T-helper 17 cell (primary cell): ENCODE data around the gene C13orf46. TPM values are rescaled to one million over a fixed set of nuclear protein-coding genes. Genes with fewer than 3 reads are reported as not detected.
A peak's percentile ranks its signal among the peaks of the same experiment; 100 is the strongest.

Experiments used
- ATAC-seq: fragments of 150-1000 bp; cut with Tn5 transposase; 2 replicates; pipeline ENCODE4 v1.10.0; 2021; ENCODE audit warnings: mild to moderate bottlenecking, moderate library complexity
- DNase-seq, 3 donors: peaks; one replicate each; pipeline versions ENCODE4 v3.0.0 to v3.0.0-alpha.2; 2020 to 2021
- H3K9me3 ChIP-seq: one replicate; pipeline ENCODE4 v1.7.0; 2013; ENCODE audit warnings: low read length, mild to moderate bottlenecking; ENCODE audit not compliant: control insufficient read depth, poor library complexity, severe bottlenecking
- H3K27ac Mint-ChIP-seq: one replicate; pipeline ENCODE4 v1.8.0; 2022; ENCODE audit warnings: mild to moderate bottlenecking, moderate library complexity, mixed read lengths
- H3K27me3 Mint-ChIP-seq: one replicate; pipeline ENCODE4 v1.8.0; 2022; ENCODE audit warnings: mixed read lengths
- H3K36me3 Mint-ChIP-seq: one replicate; pipeline ENCODE4 v1.8.0; 2022; ENCODE audit warnings: low read depth, mixed read lengths
- H3K4me1 Mint-ChIP-seq: one replicate; pipeline ENCODE4 v1.8.0; 2022; ENCODE audit warnings: mild to moderate bottlenecking, mixed read lengths
- H3K4me3 Mint-ChIP-seq: one replicate; pipeline ENCODE4 v1.8.0; 2022; ENCODE audit warnings: mild to moderate bottlenecking, moderate library complexity, mixed read lengths
- total RNA-seq, 4 donors: library from RNA in 2 of 4; stranded (reverse) in 2 of 4; gene quantifications; one replicate each; pipeline ENCODE4 v1.2.3 and lab custom pipeline; 2022 to 2026

C13orf46 gene
- total RNA-seq, 2 donors from 2014 or later: 18.6 to 22.6 TPM

DNA sequence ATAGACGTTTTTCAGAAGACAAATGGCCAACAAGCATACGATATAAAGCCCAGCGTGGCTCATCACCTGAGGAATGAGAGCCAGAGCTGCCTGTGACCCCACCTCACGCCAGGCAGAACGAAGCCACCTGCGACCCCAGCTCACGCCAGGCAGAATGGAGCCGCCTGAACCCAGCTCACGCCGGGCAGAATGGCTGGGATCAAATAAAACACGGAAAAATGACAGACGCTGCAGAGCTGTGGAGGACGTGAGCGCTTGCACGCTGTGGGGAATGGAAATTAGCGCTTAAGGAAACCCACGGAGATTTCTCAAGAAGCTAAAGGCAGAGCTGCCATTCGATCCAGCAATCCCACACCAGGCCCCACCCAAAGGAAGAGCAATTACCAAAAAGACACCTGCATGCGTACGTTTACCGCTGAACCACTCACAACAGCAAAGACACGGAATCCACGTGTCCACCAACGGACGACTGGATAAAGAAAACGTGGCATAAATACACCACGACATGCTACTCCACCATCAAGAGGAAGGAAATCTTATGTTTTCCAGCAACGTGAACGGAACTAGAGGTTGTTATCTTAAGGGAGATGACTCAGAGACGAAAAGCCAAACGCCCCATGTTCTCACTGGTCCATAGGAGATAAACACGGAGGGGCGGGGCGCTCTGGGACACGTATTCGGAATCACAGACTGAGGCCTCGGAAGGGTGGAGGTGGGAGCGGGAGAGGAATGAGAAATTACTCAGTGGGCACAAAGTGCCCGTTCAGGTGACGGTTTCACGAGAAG lies 30.7 kb upstream of the C13orf46 start:
- Mint-ChIP-seq H3K27me3 (no peaks in the 10 kb centered on the region), H3K4me3 (no peak overlapping the region), H3K4me1 (peaks cover 8% of the 10 kb centered on the region), H3K36me3 (no peaks in the 10 kb centered on the region), H3K27ac (peak overlapping the region; percentile 57)
- no peak for ATAC-seq
- no peaks in the 10 kb centered on the region for H3K9me3 ChIP-seq
- DNase-seq: no peak

DNA sequence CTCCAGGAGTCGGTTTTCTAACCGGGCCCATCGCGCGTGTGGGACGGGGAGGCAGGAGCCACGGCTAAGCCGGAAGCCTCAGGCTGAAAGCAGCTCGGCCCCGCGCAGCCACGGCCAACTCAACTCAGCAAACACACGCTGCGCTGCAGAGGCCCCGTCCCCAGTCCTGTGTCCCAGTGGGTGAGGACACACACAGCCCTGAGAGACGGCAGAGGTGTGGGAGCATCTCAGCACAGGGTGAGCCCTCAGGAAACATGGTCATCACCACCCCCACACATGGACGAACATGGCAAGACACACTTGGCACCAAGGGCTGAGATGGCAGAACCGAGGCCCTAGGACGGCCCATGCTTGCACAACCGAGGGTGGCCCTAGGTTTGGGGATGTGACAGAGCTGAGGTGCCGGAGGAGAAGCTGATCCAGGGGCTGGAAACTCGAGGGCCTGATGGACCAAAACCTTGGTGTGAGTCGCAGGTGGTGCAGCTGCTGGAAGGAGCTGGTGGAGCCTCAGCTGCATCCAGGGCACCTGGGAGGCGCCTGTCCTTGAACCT lies 29.0 kb upstream of the C13orf46 start:
- Mint-ChIP-seq H3K4me3 (no peak overlapping the region), H3K27me3 (no peaks in the 10 kb centered on the region), H3K36me3 (peaks cover 4% of the 10 kb centered on the region), H3K27ac (no peak overlapping the region), H3K4me1 (peaks cover 15% of the 10 kb centered on the region)
- no peak for ATAC-seq
- no peak for DNase-seq
- no peaks in the 10 kb centered on the region for H3K9me3 ChIP-seq

DNA sequence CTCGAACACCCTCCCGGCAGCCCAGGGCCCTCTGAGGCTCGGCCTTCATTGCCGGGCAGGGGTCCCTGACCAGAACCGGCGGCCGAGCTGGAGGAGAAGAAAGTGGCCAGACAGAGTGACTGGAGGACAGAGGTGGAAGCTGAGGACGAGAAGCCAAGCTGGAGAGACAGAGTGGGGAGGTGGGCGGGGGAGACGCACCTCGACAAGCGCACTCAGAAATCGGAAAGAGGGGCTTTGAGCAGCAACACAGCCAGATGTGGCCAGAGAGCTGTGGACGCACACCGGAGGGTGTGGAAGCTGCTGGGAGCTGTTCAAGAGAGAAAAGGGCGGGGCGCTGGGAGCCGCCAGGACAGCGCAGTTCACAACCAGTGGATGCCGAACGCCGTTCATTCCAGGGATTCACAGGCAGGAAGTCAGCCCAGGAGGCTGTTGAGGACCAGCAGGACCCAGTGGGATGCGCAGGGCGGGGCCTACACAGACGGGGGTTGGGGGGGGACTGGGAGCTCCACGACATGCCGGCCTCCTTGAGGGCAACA lies 28.2 kb upstream of the C13orf46 start:
- Mint-ChIP-seq H3K4me3 (no peak overlapping the region), H3K4me1 (peaks cover 17% of the 10 kb centered on the region), H3K27ac (no peak overlapping the region), H3K27me3 (no peaks in the 10 kb centered on the region), H3K36me3 (peaks cover 8% of the 10 kb centered on the region)
- ATAC-seq: no peak
- no peaks in the 10 kb centered on the region for H3K9me3 ChIP-seq
- DNase-seq: no peak

DNA sequence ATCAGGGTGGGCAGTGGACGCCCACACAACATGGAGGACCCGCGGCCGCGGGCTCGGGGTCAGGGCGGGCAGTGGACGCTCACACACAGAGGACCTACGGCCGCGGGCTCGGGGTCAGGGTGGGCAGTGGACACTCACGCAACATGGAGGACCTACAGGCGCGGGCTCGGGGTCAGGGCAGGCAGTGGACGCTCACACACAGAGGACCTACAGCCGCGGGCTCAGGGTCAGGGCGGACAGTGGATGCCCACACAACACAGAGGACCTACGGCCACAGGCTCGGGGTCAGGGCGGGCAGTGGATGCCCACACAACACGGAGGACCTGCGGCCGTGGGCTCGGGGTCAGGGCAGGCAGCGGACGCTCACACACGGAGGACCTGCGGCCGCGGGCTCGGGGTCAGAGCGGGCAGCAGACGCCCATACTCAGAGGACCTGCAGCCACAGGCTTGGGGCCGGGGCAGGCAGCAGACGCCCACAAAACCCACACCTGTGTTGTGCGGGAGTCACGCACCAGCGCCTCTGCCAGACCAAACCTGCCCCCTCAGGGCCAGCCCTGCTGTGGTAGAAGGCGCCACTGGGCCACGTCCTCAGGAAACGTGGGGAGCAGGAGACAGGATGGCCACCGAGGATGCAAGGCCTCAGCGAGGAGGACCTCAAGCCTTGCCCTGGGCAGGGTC lies 27.6 kb upstream of the C13orf46 start:
- H3K9me3 ChIP-seq: no peaks in the 10 kb centered on the region
- Mint-ChIP-seq H3K27me3 (no peaks in the 10 kb centered on the region), H3K4me3 (no peak overlapping the region), H3K36me3 (peaks cover 8% of the 10 kb centered on the region), H3K27ac (no peak overlapping the region), H3K4me1 (peaks cover 17% of the 10 kb centered on the region)
- no peak for DNase-seq
- ATAC-seq: no peak

DNA sequence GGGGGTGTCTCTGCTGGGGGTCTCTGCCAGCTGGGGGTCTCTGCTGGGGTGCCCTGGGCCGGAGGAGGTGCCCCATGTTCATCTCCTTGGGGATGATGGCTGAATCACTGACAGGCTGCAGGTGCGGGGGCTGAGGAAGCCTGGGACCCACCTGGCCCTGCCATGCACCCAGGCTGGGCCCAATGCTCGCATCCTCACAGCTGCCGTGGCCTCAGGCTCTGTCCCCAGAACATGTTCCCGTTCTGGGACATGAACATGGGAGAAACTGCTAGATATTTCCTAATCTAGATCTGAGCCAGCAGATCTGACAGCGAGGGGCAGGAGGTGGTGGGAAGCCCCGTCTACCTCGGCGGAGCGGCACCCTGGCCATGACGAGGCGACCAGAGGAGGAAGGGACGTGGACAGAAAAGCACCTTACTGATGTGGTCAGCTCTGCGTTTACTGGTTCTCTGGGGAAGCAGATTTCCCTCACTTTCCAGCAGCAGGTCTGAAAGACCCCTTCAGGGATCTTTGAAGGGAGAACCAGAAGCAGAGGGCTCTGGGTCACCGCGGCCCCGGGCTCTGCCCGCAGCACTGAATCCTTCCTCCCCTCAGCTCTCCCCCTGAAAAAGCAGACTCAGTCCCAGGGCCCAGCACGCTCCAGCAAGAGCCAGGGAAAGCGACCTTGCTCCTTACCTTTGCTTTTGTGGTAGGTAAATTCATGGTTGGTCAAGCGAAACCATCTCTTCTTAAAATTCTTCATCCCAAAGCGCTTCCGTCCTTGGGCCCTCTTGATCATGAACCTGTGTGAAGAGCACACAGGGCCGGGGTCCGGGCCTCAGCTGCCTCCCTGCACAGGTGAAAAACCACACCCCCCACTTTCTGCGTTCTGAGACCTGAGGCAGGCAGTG lies 26.5 kb upstream of the C13orf46 start:
- Mint-ChIP-seq H3K4me3 (no peak overlapping the region), H3K27ac (no peak overlapping the region), H3K4me1 (peaks cover 17% of the 10 kb centered on the region), H3K27me3 (no peaks in the 10 kb centered on the region), H3K36me3 (peaks cover 8% of the 10 kb centered on the region)
- no peaks in the 10 kb centered on the region for H3K9me3 ChIP-seq
- ATAC-seq (no peak), DNase-seq (no peak)

DNA sequence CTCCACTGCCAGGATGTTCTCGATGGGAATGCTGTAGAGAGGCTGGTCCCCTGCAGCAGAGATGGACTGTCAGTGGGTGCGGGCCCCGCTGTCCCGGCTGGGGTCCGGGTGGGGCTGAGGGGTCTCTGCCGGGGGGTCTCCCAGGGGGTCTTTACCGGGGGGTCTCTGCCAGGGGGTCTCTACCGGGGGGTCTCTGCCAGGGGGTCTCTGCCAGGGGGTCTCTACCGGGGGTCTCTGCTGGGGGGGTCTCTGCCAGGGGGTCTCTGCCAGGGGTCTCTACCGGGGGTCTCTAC lies 25.7 kb upstream of the C13orf46 start:
- Mint-ChIP-seq H3K4me3 (no peak overlapping the region), H3K27ac (no peak overlapping the region), H3K4me1 (peaks cover 16% of the 10 kb centered on the region), H3K27me3 (no peaks in the 10 kb centered on the region), H3K36me3 (peaks cover 8% of the 10 kb centered on the region)
- H3K9me3 ChIP-seq: no peaks in the 10 kb centered on the region
- ATAC-seq (no peak), DNase-seq (no peak)

DNA sequence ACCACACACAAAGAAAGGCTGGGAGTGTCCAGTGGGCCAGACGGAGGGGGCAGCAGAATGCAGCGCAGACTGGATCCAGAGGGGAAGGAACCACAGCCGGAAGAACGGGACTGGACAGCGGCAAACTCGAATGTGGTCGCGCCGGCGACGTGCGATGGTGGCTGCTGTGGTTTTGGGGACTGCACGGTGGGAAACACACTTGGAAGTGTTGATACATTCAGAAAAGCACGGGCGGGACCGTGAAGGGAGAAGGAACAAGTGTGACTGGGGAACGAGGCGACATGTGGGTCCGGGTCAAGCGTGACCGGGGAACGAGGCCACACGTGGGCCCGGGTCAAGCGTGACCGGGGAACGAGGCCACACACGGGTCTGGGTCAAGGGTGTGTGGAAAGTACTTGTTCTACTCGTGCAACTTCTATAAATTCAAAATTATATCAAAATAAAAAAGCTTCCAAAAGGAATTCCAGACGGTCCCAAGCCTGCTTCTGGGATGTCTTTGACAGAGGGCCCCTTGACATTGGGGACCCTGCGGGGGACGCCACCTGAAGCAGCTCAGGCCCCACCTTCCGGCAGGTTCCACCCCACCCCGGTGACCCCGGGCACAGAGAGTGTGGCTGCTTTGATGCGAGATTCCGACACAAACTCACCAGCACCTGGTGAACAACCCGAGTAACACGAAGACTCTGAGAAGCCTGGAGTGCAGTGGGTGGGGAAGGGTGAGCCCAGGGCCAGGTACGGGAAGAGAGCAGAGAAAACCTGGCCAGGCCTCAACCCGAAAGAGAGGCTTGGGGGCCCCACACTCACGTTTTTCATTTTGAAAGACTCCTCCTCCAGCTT lies 25.1 kb upstream of the C13orf46 start:
- Mint-ChIP-seq H3K36me3 (peaks cover 8% of the 10 kb centered on the region), H3K4me1 (peaks cover 14% of the 10 kb centered on the region), H3K4me3 (peak overlapping the region; percentile 66), H3K27ac (peak overlapping the region; percentile 91), H3K27me3 (no peaks in the 10 kb centered on the region)
- DNase-seq: no peak
- ATAC-seq: no peak
- no peaks in the 10 kb centered on the region for H3K9me3 ChIP-seq

DNA sequence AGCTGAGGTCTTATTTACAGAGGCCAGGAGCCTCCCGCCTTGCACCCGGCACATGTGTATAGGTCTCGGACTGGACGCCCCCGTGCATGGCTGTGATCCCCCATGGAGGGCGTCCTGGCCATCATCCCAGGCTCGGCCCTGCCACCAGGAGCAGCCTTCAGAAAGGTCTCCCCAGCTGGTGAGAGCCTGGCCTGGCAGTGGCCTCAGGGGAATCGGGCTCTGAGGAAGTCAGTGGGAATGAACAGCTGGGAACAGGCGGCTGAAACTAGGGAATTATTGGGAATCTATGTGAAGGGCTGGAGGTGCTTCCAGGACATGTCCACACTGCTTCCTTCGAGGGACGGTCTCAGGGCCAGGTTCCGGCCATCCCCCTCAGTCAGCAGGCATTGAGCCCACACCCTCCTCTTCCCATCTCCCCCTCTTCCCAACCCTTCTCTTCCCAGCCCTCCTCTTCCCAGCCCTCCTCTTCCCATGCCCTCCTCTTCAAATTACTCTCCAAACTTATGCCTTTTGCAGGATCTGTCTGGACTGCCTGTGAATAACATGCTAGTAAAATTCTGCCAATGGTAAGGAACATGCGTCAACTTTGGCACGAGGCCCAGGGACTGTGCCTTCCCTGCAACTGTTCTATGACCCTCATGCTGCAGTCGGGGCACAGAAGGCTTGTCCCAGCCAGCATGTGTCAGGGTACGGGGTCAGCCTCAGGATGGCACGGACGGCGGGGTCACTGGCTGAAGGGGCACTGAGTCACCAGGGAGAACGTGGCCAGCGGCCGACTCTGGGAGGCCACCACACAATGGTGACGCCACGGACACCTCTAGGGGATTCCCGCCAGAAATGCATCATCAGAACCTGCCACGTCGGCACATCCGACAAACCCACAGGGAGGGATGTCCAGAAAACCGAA lies 24.2 kb upstream of the C13orf46 start:
- peaks cover 14% of the 10 kb centered on the region for H3K4me1 Mint-ChIP-seq
- DNase-seq: no peak
- H3K9me3 ChIP-seq: no peaks in the 10 kb centered on the region
- peak overlapping the region; percentile 66 for H3K4me3 Mint-ChIP-seq
- H3K27ac Mint-ChIP-seq: peak overlapping the region; percentile 91
- ATAC-seq: peak; percentile 26
- H3K27me3 Mint-ChIP-seq: no peaks in the 10 kb centered on the region
- peaks cover 8% of the 10 kb centered on the region for H3K36me3 Mint-ChIP-seq

DNA sequence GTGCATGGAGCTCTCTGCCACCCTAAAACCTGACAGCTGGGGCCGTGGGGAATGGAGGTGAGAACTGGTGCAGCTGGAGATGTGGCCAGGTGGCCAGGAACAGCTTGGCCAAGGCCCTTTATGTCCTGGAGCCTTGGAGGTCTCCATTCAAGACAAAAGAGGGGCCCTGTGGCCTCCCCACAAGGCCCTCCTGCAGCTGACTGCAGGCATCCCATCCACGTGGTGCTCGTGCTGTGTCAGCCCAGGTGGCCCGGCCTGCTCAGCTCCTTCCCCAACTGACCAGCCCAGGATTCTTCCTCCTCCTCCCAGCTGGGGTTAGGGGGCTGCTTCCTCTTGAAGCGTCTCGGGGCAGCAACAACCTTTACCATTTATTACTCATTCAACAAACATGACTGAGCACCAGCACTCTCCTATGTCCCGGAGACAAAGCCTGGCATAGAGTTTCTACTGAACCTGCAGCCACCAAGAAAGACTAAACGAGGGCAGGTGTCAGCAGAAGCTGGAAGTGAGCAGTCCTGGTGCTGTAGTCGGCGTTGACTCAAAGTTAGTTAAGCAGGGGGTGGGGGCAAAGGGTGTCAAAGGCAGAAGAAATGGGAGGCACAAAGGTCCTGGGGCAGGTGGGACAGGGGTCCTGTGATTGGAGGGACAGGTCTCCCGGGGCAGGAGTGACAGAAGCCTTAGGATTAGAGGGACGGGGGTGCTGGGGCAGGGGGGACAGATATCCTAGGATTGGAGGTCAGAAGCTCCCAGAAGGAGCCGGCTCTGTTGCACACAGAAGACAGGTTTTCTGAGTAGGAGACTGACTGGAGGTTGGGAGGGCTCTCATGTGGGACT lies 23.3 kb upstream of the C13orf46 start:
- no peaks in the 10 kb centered on the region for H3K27me3 Mint-ChIP-seq
- no peak overlapping the region for H3K4me3 Mint-ChIP-seq
- H3K9me3 ChIP-seq: no peaks in the 10 kb centered on the region
- DNase-seq (no peak), ATAC-seq (no peak)
- H3K36me3 Mint-ChIP-seq: peaks cover 8% of the 10 kb centered on the region
- peak overlapping the region; percentile 19 for H3K27ac Mint-ChIP-seq
- H3K4me1 Mint-ChIP-seq: peaks cover 15% of the 10 kb centered on the region

DNA sequence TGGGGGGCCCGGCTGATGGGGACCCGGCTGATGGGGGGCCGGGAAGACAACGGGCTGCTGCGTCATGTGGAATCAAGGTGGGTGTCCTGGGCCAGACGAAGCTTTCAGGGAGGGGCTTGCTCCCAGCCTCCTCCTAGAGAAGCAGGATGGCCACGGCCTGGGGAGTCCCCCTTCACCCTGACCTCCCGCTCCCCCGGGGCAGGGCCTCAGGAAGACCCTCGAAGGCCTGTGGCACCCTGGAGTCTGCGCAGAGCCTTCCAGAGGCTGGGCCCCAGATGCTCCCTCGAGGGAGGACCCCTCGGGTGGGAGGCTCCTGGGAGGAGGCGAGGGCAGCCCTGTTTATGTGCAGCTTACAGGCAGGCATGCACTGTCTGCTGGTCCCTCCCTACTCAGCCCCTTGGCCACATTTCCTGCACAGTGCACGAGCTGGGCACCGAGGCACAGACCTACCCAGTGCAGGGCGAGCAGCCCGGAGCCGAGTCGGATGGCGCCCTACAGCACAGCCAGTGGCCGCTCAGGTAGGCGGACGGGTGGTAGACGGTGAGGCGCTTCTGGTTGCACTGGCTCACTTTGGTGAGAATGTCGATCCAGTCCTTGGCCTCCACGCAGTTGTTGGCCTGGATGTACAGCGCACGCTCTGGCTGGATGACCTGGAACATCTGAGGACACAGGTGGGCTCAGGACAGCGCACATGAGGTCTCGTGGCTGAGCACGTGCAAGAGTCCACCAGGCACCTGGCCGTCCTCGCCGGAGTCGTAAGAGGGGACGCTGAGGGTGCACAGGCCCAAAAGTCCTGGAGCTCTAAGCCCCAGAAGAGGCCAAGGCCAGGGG lies 22.4 kb upstream of the C13orf46 start:
- H3K4me1 Mint-ChIP-seq: peaks cover 16% of the 10 kb centered on the region

More for the DNA sequence above, 22.4 kb upstream of the C13orf46 start:
- ATAC-seq: peak; percentile 15
- DNase-seq: no peak
- H3K27ac Mint-ChIP-seq: no peak overlapping the region
- no peaks in the 10 kb centered on the region for H3K9me3 ChIP-seq
- no peak overlapping the region for H3K4me3 Mint-ChIP-seq
- H3K27me3 Mint-ChIP-seq: no peaks in the 10 kb centered on the region
- peaks cover 12% of the 10 kb centered on the region for H3K36me3 Mint-ChIP-seq
